PFSK-1 (cell line): ENCODE results near the gene CCT3.

Experiments
- FOXP2 ChIP-seq: optimal IDR thresholded peaks from 2 replicates; pipeline ENCODE3; 2011; ENCODE audit warnings: borderline replicate concordance, control low read depth, inconsistent platforms; ENCODE audit not compliant: insufficient read depth; ENCODE audit errors: extremely low read length, extremely low read depth
- POLR2AphosphoS5 ChIP-seq: IDR thresholded peaks from 2 replicates; pipeline ENCODE4 v1.6.1; 2012; ENCODE audit warnings: low read depth, mild to moderate bottlenecking, control low read depth, low read length, moderate library complexity
- REST ChIP-seq, 2 experiments: IDR thresholded peaks; 2 replicates each; pipeline versions ENCODE4 v1.6.1 to v1.8.0; 2011 to 2012; ENCODE audit warnings: low read depth in 2 of 2, low read length in 2 of 2, control low read depth in 1 of 2, inconsistent platforms in 1 of 2, mild to moderate bottlenecking in 1 of 2, moderate library complexity in 1 of 2; ENCODE audit not compliant: insufficient read depth in 1 of 2
- SIN3A ChIP-seq: IDR thresholded peaks from 2 replicates; pipeline ENCODE4 v1.6.1; 2012; ENCODE audit warnings: mild to moderate bottlenecking, low read length, moderate library complexity, borderline replicate concordance; ENCODE audit not compliant: insufficient read depth
- TAF1 ChIP-seq: IDR thresholded peaks from 2 replicates; pipeline ENCODE4 v1.6.1; 2012; ENCODE audit warnings: low read length, control low read depth, borderline replicate concordance; ENCODE audit not compliant: insufficient read depth

The CCT3 gene

GRCh38 chr1:156379420-156380165 lies 41.5 kb upstream of the CCT3 start:
- TF ChIP-seq SIN3A (no peak), REST (IDR thresholded peaks at IDR 0.05; ENCODE audit: insufficient read depth in 1 of 2, low read depth in 2 of 2, low read length in 2 of 2) (no peak), FOXP2 (no peak), POLR2AphosphoS5 (no peak), TAF1 (no peak)

- no peak for TF ChIP-seq FOXP2
- TF ChIP-seq POLR2AphosphoS5 = no peak
- no peak for TF ChIP-seq TAF1
- TF ChIP-seq REST (IDR thresholded peaks at IDR 0.05; ENCODE audit: insufficient read depth in 1 of 2, low read depth in 2 of 2, low read length in 2 of 2) = no peak
- TF ChIP-seq SIN3A = no peak
Measured at GRCh38 chr1:156378557-156378956, 40.5 kb upstream of the CCT3 start.

- TF ChIP-seq REST (IDR thresholded peaks at IDR 0.05; ENCODE audit: insufficient read depth in 1 of 2, low read depth in 2 of 2, low read length in 2 of 2) (no peak), SIN3A (no peak), POLR2AphosphoS5 (no peak), TAF1 (no peak), FOXP2 (no peak)
Measured at GRCh38 chr1:156376958-156377919, 39.1 kb upstream of the CCT3 start.

GRCh38 chr1:156376146-156376545 lies 38.1 kb upstream of the CCT3 start:
- TF ChIP-seq TAF1 (no peak), POLR2AphosphoS5 (no peak), SIN3A (no peak), REST (IDR thresholded peaks at IDR 0.05; ENCODE audit: insufficient read depth in 1 of 2, low read depth in 2 of 2, low read length in 2 of 2) (no peak), FOXP2 (no peak)
